ENCODE measurements around the gene SLC18A3. TPM values are rescaled to one million over a fixed set of nuclear protein-coding genes. Genes with fewer than 3 reads are reported as not detected.

SLC18A3 gene
- total RNA-seq, 1 experiment from 2014 or later = not detected

DNA sequence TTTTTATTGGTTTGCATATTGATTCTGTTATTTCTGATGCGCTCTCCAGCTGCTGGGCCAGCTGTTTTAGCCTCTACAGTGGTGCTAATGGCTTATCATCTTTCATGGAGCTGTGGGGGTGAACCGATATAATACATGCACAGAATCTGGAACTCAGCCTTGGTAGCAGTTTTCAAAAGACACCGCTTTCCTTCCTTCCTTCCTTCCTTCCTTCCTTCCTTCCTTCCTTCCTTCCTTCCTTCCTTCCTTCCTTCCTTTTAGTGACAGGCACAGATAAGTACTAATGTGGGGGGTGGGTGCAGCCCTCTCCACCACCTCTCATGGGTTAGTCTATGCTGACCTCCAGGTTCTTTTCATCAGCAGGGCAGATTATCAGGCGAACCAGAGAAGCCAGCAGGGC, 37.4 kb downstream of the SLC18A3 start:
- Histone ChIP-seq H3K4me2 (ENCODE audit: insufficient read depth, insufficient read length, low read length) (no peak overlapping the region), H3K18ac (ENCODE audit: insufficient read length, low read depth, low read length) (no peak overlapping the region), H4K20me1 (ENCODE audit: control insufficient read depth, insufficient read depth, insufficient read length) (no peaks in the 10 kb centered on the region), H2BK5ac (ENCODE audit: insufficient read length, low read length) (no peak overlapping the region), H3K23ac (ENCODE audit: insufficient read length, low read depth, low read length) (no peak overlapping the region), H4K5ac (ENCODE audit: insufficient read length, low read depth, low read length) (no peak overlapping the region), H2BK120ac (ENCODE audit: low read depth, low read length, poor library complexity, severe bottlenecking) (no peak overlapping the region), H3K14ac (ENCODE audit: insufficient read depth, low read length) (no peak overlapping the region), H3K23me2 (ENCODE audit: insufficient read length, low read depth, low read length, poor library complexity, severe bottlenecking) (no peaks in the 10 kb centered on the region), H3K27ac (ENCODE audit: insufficient read length, low read depth, low read length) (no peak overlapping the region), H3K27me3 (ENCODE audit: insufficient read depth, low read length) (no peaks in the 10 kb centered on the region; the same call in 1 of the 2 replicates), H4K91ac (ENCODE audit: insufficient read length, low read depth, low read length) (no peak overlapping the region), H2BK15ac (ENCODE audit: low read depth, low read length) (no peak overlapping the region), H2BK12ac (ENCODE audit: insufficient read length, low read depth, low read length) (no peak overlapping the region), H3K79me2 (ENCODE audit: insufficient read depth, low read length) (no peaks in the 10 kb centered on the region), H4K8ac (replicated peaks; ENCODE audit: insufficient read length, low read depth, low read length) (no peak overlapping the region), H2BK20ac (ENCODE audit: low read depth, low read length, poor library complexity, severe bottlenecking) (no peak overlapping the region), H3K56ac (ENCODE audit: insufficient read length, low read depth, low read length) (no peak overlapping the region), H3T11ph (ENCODE audit: low read length) (no peak overlapping the region), H2AFZ (ENCODE audit: low read length) (no peak overlapping the region), H3K4me1 (ENCODE audit: insufficient read depth, low read length) (no peaks in the 10 kb centered on the region), H3K9me3 (ENCODE audit: control insufficient read depth, low read depth, low read length) (no peaks in the 10 kb centered on the region), H3K4ac (ENCODE audit: low read depth, low read length) (no peak overlapping the region), H2AK5ac (ENCODE audit: insufficient read length, low read length) (no peak overlapping the region), H3K79me1 (ENCODE audit: insufficient read depth, low read depth, low read length, poor library complexity, severe bottlenecking) (no peaks in the 10 kb centered on the region), H3K9ac (ENCODE audit: extremely low read depth, insufficient read length, low read length) (no peak overlapping the region)
- Mint-ChIP-seq H3K27me3 (ENCODE audit: low read depth) (peaks cover 53% of the 10 kb centered on the region), H3K4me1 (peaks cover 4 to 13% of the 10 kb centered on the region in 2 experiments), H3K9me3 (no peaks in the 10 kb centered on the region), H3K4me3 (no peak overlapping the region), H3K27ac (no peak overlapping the region), H3K36me3 (ENCODE audit: insufficient read depth in 1 of 3, low read depth in 3 of 3) (no peaks in the 10 kb centered on the region)
- DNase-seq = no peak
- WGBS (ENCODE audit: extremely low coverage, insufficient read length, low lambda C conversion rate) = no CpG with 5 or more reads among the region's 4 CpGs
- TF ChIP-seq CTCF (conservative IDR thresholded peaks at IDR 0.05) = no peak

Data from H9 (cell line).